GM12878 (cell line): Measurements from ENCODE around the gene TCF20. TPM values are rescaled to one million over a fixed set of nuclear protein-coding genes. Genes with fewer than 3 reads are reported as not detected.

Experiments
- ATAC-seq: fragments of 200-7000 bp; cut with Tn5 transposase; 3 replicates; pipeline ENCODE4 v1.9.1; 2020; ENCODE audit warnings: mild to moderate bottlenecking, moderate library complexity
- BruUV-seq: library from RNA; stranded (reverse); fragments of 400-500 nt; replicated peaks from 2 replicates; lab custom pipeline; 2021; lab: Mats Ljungman, UMichigan
- CTCF ChIA-PET: fragments of 300-600 bp; sonication (Branson Sonifier 250); formaldehyde crosslinking; extraction: SDS; loops from one replicate; lab custom pipeline; 2021; ENCODE audit warnings: inconsistent platforms; lab: Yijun Ruan, JAX
- POLR2A ChIA-PET: fragments of 350-600 bp; formaldehyde crosslinking; extraction: SDS; loops from one replicate; lab custom pipeline; 2021; ENCODE audit warnings: inconsistent platforms; lab: Charles Lee
- RAD21 ChIA-PET: fragments of 300-600 bp; sonication (Branson Sonifier 250); formaldehyde crosslinking; loops from one replicate; lab custom pipeline; 2023; ENCODE audit warnings: antibody characterized with exemption; ENCODE audit not compliant: unreplicated experiment; lab: Charles Lee
- SMC1A ChIA-PET: fragments of 300-600 bp; sonication (Branson Sonifier 250); formaldehyde crosslinking; loops from one replicate; lab custom pipeline; 2023; ENCODE audit not compliant: unreplicated experiment, uncharacterized antibody; lab: Charles Lee
- DNase-seq: peaks from one replicate; pipeline ENCODE4 v3.0.0-alpha.2; 2011; ENCODE audit warnings: low read depth, low spot score
- FAIRE-seq: peaks from 3 replicates; lab custom pipeline; 2011; peaks lifted over from hg19 to GRCh38; lab: Jason Lieb, UNC
- H2AFZ ChIP-seq: 2 replicates; pipeline ENCODE4 v1.6.0; 2011; ENCODE audit warnings: low read depth, low read length, control low read depth; ENCODE audit not compliant: control insufficient read depth
- H3K27ac ChIP-seq: 2 replicates; pipeline ENCODE4 v1.5.1; 2011; ENCODE audit warnings: control low read depth; ENCODE audit not compliant: control insufficient read depth, insufficient read depth
- H3K27me3 ChIP-seq, 2 experiments: replicated peaks in 1 of 2; 2 replicates each; pipeline versions ENCODE4 v1.6.0 to v1.6.1; 2011; ENCODE audit warnings: low read length in 1 of 2; ENCODE audit not compliant: control insufficient read depth in 2 of 2, insufficient read depth in 2 of 2
- H3K36me3 ChIP-seq, 2 experiments: 2 replicates each; pipeline ENCODE4 v1.5.1; 2011; ENCODE audit warnings: low read length in 1 of 2; ENCODE audit not compliant: control insufficient read depth in 2 of 2, insufficient read depth in 2 of 2
- H3K4me1 ChIP-seq: 2 replicates; pipeline ENCODE4 v1.6.1; 2011; ENCODE audit warnings: mild to moderate bottlenecking, low read length, moderate library complexity, mixed read lengths; ENCODE audit not compliant: control insufficient read depth, insufficient read depth
- H3K4me2 ChIP-seq: 2 replicates; pipeline ENCODE4 v1.6.0; 2011; ENCODE audit warnings: control low read depth; ENCODE audit not compliant: control insufficient read depth, insufficient read depth
- H3K4me3 ChIP-seq: fragments of 200-600 bp; sonication (generic); 2 replicates; pipeline ENCODE4 v1.5.1; 2016
- H3K79me2 ChIP-seq: 2 replicates; pipeline ENCODE4 v1.6.0; 2011; ENCODE audit warnings: low read length; ENCODE audit not compliant: control insufficient read depth, insufficient read depth
- H3K9ac ChIP-seq: 2 replicates; pipeline ENCODE4 v1.8.0; 2011; ENCODE audit warnings: low read length, control low read depth, mixed read lengths; ENCODE audit not compliant: control insufficient read depth, insufficient read depth
- H3K9me3 ChIP-seq: replicated peaks from 3 replicates; pipeline ENCODE4 v1.5.1; 2011; ENCODE audit warnings: mild to moderate bottlenecking, low read length; ENCODE audit not compliant: control insufficient read depth, insufficient read depth
- H4K20me1 ChIP-seq: 2 replicates; pipeline ENCODE4 v1.6.0; 2011; ENCODE audit not compliant: control insufficient read depth, insufficient read depth
- CBX3 ChIP-seq: fragments of 200-600 bp; sonication (generic); IDR thresholded peaks from 2 replicates; pipeline ENCODE4 v1.6.1; 2016; ENCODE audit warnings: low read depth, borderline replicate concordance
- WGBS: methylation state at CpG from one replicate; pipeline ENCODE4 v1.1.6; 2016; ENCODE audit warnings: low lambda C conversion rate; ENCODE audit not compliant: insufficient replicate concordance, insufficient coverage; ENCODE audit errors: missing lambda C conversion rate; 5-methylcytosine and 5-hydroxymethylcytosine counted together
- in situ Hi-C: fragments of 300-500 bp; cut with MboI; formaldehyde crosslinking; loops from 9 replicates; pipeline ENCODE4 v1.14.3; 2018; ENCODE audit warnings: mixed read lengths
- intact Hi-C: fragments of 100-400 bp; cut with micrococcal nuclease; formaldehyde crosslinking; loops from one replicate; pipeline ENCODE4 v1.14.2; 2022; ENCODE audit not compliant: unreplicated experiment
- polyA plus RNA-seq, 11 experiments: library from polyadenylated mRNA; depleted of rRNA in 4 of 11; unstranded in 6 of 11; stranded (reverse) in 5 of 11; fragments of >200 nt; fragmentation: Nextera tagmentation in 4 of 11; fragmentation: Illumina TruSeq in 1 of 11; extraction: Ambion mirVana in 4 of 11; extraction: Trizol in 1 of 11; gene quantifications; 1 replicate in 1 of 11; 2 replicates in 10 of 11; pipeline versions ENCODE4 v1.2.1 to v1.2.3, GENCODE V29; 2011 to 2016; ENCODE audit warnings: inconsistent platforms in 2 of 11, missing spikeins in 2 of 11, low read depth in 1 of 11
- total RNA-seq, 4 experiments: library from RNA; depleted of rRNA in 3 of 4; stranded (reverse); fragments of >200 nt in 3 of 4; fragmentation: Illumina TruSeq in 1 of 4; extraction: Trizol in 1 of 4; gene quantifications; 2 replicates each; pipeline versions ENCODE4 v1.2.1 to v1.2.3, GENCODE V29; 2013 to 2021
- TF ChIP-seq, protein P1 (sequence below): fragments of 450-650 bp; IDR thresholded peaks from 2 replicates; pipeline ENCODE4 v1.6.1; 2016; ENCODE audit warnings: mild to moderate bottlenecking, moderate library complexity, borderline replicate concordance

Gene TCF20
- total and polyA plus RNA-seq, 10 of the 15 experiments (the other 5 are each of a cell fraction or from before 2014, with no cell fraction given): 0.64 to 52.9 (median 22.6) TPM

DNA sequence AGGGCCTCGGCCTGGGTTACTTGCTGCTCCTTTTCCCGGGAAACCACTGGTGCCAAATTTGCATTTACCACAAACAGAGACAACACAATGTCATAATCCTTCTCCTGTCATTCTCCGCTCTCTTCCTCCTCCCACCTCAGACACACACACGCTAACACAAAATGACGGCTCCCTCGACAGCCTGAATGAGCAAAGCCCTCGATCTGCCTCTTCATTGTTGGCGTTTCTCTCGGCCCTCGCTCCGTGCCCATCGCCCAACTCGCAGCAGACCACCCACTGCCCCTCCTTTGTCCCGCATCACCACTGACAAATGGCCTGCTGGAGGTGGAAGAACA, 12.5 kb upstream of the TCF20 start:
- intact Hi-C loops (no loop called here), in situ Hi-C loops (no loop called here)
- no TSS peak for BruUV-seq
- Histone ChIP-seq H3K4me3 (no peak overlapping the region), H3K9me3 (no peaks in the 10 kb centered on the region), H3K79me2 (no peaks in the 10 kb centered on the region), H3K4me1 (peaks cover 17% of the 10 kb centered on the region), H3K9ac (no peak overlapping the region), H3K27ac (no peak overlapping the region), H3K36me3 (no peaks in the 10 kb centered on the region), H4K20me1 (no peaks in the 10 kb centered on the region), H3K27me3 (peaks cover 5 to 7% of the 10 kb centered on the region in 2 experiments), H2AFZ (no peak overlapping the region), H3K4me2 (no peak overlapping the region)
- RAD21 ChIA-PET: no interaction called here
- ATAC-seq: no peak
- DNase-seq: no peak
- 48% methylated on average over 14 of the region's 14 CpGs for WGBS
- CTCF ChIA-PET: interaction anchor here (0.8 to 1.4 kb wide), 2 partner anchors 14 to 23 kb away, joined by 3 read pairs; no protein-coding TSS in a partner anchor
- SMC1A ChIA-PET: no interaction called here
- POLR2A ChIA-PET: interaction anchor here (0.6 kb wide), 1 partner anchor 547 kb away, joined by 4 read pairs; no protein-coding TSS in a partner anchor
- no peak for FAIRE-seq
- no peak for TF ChIP-seq CBX3
- TF ChIP-seq, protein P1, sequence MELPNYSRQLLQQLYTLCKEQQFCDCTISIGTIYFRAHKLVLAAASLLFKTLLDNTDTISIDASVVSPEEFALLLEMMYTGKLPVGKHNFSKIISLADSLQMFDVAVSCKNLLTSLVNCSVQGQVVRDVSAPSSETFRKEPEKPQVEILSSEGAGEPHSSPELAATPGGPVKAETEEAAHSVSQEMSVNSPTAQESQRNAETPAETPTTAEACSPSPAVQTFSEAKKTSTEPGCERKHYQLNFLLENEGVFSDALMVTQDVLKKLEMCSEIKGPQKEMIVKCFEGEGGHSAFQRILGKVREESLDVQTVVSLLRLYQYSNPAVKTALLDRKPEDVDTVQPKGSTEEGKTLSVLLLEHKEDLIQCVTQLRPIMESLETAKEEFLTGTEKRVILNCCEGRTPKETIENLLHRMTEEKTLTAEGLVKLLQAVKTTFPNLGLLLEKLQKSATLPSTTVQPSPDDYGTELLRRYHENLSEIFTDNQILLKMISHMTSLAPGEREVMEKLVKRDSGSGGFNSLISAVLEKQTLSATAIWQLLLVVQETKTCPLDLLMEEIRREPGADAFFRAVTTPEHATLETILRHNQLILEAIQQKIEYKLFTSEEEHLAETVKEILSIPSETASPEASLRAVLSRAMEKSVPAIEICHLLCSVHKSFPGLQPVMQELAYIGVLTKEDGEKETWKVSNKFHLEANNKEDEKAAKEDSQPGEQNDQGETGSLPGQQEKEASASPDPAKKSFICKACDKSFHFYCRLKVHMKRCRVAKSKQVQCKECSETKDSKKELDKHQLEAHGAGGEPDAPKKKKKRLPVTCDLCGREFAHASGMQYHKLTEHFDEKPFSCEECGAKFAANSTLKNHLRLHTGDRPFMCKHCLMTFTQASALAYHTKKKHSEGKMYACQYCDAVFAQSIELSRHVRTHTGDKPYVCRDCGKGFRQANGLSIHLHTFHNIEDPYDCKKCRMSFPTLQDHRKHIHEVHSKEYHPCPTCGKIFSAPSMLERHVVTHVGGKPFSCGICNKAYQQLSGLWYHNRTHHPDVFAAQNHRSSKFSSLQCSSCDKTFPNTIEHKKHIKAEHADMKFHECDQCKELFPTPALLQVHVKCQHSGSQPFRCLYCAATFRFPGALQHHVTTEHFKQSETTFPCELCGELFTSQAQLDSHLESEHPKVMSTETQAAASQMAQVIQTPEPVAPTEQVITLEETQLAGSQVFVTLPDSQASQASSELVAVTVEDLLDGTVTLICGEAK: no peak
- TF ChIP-seq, all 136 proteins: peak for 0
